T-helper 9 cell (primary cell): Measurements from ENCODE around the gene LMBRD2.
"Not testable (repeated sequence)": the region's sequence is repeated elsewhere in the genome, so short reads cannot be mapped to it uniquely, and the experiment has no call there.

Experiments used
- DNase-seq: peaks from one replicate; pipeline ENCODE4 v3.0.0-alpha.2; 2020

LMBRD2 gene

DNA sequence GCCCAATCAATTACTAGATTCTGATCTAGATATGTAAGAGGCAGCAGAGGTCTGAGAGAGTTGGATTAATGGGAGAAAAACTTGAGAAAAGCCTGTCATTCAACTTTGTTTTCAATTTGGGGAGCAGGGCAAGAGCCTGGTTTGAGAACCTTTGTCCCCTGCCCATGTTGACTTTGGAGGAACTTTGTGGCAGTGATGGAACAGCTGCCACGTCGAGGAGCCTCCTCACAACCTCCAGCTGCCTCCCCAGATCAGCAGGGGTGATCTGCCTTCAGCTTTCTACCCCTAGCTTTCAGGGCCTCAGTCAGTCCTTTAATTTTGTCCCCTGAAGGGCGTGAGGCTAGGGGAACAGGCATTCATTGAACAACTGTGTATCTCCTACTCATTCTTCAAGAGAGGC is 8.9 kb upstream of the LMBRD2 start:
- DNase-seq = no peak

DNA sequence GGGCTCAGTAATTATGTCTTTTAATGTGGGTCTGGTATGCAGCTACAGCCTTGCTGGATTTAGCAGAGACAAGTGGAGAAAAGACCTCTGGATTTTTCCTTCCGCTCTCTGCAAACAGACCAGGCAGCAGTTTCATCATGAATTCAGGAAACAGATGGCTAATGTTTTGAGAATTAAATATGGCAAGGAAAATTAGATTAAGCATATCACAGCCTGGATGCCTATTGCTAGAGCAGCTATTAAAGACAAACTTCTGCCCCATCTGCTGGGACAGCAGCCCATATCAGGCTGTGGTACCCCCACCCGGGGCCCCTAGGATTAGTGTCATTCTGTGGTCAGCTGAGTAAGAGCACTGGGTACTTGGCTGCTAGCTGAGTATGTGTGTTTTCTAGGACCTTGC is 6.5 kb upstream of the LMBRD2 start:
- no peak for DNase-seq

DNA sequence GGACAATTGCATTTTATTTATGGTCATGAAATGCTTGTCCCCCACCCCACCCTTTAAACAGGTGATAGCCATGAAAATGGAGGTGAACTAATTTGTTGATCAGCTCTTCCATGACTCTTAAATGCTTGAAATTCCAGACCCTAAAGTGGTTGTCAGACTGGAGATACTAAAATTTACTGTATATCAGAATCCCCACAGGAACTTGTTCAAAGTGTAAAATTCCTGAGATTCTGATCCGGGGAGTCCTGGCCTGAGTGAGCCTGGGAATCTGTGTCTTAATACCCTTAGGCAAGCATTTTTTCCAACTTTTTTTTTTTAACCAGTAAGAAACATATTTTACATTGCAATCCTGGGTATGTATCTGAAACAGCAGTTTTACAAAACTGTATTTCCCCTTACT is 4.9 kb upstream of the LMBRD2 start:
- no peak for DNase-seq

DNA sequence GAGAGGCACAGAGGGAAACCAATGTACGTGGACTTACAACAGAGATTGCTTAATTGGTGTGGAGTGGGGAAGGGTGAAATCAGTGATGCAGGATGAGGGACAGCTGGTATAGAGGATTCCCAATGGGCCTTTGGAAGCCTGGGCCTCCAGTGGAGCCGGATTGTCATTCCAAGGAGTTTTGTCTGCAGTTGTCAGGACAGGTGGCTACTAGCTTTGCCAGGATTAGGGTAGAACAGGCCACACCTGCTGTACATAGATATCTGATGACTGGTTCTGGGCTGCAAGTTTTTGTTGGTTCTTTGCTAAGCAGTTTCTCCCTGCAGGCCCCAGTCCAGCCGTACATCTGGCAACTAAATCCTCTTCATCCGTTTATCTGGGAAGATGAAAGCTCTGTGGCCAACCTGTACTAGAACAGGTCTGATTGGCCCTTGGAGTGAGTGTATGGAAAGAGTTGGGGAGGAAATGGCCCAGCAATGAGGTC is 4.5 kb upstream of the LMBRD2 start:
- no peak for DNase-seq

DNA sequence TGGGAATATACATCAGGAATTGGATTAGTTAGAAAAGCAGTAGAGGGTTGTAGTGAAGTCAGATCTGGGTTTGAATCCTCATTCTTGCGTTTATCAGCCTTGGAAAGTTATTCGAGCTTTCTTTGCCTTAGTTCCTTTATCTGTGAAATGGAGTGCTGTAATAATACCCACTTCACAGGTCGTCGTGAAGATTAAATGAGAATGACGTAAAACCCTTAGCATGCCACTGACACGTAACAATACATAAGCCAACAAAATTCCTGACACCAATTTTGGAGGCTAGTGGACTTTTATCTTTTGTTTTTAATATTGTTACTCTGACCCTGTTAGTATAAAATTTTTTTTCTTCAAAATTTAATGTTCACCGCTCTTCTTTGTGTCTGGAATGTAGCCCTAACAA is 3.6 kb upstream of the LMBRD2 start:
- no peak for DNase-seq

DNA sequence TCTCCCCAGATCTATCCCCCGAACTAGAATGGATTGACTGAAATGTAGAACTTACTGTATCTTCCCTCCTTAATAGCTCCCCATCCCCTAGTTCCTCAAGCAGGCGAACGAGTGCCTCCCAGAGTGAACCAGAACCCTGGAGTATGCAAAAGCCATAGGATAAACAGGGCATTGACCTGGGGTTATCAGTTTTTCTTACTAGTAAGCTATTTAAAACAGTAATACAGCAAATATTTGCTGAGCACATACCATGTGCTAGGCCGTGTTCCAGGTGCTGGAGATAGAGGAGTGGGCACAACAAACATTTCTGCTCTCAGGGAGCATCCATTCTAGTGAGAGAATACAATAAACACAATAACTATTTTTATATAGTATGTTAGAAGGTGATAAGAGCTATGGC is 2.0 kb upstream of the LMBRD2 start:
- DNase-seq = no peak

DNA sequence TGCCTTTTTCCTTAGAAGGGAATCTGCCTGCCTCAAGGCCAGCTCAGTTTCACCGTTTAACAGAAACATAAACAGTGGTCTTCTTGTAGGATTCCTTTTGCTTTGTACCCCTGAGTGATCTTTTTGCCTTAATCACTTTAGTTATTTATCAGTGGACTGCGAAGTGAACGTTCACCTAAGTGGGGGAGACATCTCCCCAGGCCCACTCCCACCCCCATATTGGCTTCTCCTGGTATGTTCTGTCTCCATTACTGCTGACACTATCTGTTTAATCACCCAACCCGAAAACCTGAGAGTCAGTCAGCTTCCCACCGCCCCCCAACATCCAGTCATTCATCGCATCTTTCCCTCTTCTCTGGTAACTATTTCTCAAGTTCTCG is 1.6 kb upstream of the LMBRD2 start:
- no peak for DNase-seq

DNA sequence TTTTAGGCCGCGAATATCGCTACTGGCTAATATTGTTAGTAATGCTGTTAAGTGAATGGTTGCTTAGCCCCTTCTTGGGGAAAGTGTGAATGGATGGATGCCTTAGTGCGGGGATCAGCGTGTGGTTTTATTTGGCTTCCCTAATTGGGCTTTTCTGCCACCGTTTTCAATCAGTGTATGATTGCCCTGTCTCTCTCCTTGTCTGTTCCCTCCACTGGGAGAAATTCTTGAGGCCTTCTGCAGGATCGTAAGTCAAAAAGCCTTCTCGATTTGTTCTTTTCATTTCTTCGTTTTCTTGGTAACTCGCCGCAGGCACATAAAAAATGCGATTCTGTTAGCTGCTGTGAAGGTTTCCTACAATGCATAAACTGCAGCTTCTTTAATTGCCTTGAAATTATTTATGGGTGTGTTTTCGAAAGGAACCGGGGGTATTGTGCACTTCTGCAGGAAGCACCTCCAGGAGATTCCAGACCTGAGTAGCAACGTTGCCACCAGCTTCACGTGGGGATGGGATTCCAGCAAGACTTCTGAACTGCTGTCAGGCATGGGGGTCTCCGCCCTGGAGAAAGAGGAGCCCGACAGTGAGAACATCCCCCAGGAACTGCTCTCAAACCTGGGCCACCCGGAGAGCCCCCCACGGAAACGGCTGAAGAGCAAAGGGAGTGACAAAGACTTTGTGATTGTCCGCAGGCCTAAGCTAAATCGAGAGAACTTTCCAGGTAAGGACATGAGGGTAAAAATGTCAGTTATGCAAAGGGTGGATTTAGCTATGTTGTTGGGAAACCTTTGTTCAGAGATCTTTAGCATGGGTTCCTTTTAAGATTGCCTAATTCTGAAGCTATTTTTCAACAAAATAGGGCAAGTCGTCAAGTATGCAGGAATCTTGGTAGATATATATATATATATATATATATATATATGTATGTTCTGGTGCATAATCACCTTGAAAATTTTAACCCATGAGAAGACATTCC is 924 bp upstream of the LMBRD2 start:
- no peak for DNase-seq

DNA sequence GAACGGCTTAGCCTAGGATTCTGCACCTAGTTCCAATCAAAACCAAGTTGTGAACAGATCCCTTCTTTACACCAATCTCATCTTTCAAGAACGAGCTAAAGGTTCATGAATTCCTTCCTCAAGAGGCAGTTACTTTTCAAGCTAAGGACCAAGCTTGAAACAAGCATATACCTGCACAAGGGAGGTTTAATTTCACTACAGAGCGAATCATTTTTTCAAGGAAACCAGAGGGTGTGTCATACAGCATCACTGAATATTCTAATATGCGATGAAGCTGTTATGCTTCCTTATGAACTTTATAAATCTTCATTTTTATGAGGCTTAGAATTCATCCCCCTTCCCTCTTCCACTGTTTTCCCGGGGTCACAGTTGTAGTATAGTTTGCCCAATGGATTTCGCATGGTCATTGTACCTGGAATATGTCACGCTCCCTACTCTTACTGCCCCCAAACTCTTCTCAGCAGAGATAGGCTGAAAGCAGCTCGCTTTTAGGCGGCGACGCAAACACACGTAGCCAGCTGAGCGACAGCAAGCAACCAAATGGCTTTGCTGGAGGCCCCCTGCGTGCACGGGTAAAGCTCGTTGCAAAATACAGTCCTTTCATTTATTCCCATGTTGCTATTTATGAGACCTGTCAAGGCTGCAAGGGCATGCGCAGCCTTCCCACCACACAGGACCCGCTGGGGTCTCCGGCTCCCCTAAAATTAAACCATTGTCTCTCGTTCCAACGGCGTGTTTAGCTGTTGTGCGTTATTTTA is 832 bp downstream of the LMBRD2 start:
- no peak for DNase-seq

DNA sequence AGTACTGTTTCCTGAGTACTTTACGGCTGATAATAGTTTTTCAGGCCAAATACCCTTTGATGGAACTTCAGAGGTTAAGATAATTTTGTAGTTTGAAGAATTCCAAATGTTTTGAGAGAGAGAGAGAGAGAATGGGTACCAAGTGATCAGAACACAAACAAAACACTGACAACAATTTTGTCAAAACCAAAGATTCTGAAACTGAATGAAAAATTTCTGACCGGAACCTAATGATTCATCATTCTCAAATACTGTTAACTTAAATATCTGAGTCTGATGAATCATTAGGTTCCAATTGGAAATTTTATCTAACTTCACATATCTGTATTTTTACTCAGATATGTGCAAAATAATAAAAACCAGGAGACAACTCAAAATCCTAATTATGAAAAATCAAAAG is 4.0 kb downstream of the LMBRD2 start:
- no peak for DNase-seq

DNA sequence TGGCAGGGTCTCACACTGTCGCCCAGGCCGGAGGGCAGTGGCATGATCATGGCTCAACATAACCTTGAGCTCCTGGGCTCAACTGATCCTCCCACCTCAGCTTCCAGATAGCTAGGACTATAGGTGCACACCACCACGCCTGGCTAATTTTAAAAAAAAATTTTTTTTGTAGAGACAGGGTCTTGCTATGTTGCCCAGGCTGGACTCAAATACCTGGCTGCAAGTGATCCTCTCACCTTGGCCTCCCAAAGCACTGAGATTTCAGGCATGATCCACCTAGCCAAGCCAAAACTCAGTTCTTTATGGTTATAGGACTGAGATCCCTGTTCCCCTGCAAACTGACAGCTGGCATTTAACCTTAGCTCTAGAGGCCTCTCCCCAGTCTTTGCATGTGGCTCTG is 5.3 kb downstream of the LMBRD2 start:
- no peak for DNase-seq

DNA sequence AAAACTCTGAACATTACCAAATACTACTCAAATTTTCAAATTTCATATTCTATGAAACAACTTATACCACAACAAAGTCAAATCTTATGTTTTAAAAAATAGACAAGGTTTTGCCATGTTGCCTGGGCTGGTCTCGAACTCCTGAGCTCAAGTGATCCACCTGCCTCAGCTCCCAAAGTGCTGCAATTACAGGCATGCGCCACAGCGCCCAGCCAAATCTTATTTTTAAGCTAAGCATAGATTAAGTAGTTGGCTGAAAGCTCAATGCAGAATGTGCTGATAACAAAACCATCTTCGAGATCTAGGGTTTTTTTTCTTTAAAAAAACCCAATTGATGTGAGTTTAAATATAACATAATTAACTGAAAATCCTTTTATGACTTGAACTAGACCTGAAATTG is 6.4 kb downstream of the LMBRD2 start:
- no peak for DNase-seq

DNA sequence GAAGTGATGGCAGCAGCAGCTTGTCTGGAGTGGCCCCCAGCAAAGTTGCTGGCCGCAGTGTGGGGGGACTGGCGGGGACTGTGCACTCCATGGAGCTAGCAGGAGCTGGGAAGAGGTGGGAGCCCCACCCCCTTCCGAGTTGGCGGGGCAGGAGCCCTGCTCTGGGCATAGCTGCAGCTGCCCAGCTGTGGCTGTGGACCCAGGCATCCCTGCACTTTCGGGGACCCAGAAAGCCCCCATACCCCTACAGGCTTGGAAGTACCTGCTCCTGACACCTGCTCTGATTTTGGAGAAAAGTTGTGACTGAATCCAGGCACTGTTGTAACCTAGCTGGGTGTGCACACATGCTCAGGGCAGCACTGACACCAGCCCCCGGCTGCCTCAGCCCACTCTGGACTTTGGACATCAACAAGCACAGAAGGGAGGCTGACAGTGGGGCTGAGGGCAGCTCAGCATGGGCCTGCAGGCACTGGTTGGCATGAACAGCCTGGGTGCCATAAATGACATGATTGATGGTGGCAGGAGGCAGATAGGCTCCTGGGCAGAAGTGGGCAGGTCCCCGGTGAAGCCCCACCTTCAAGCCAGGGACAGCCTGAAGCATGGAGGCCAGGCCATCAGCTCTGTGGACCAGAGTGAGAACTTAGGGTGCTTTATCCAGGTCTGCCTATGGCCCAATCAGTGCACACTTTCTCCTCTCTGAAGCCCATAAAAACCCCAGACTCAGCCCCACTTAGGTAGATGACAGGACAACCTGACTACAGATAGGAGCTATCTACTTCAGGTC is 12.6 kb downstream of the LMBRD2 start:
- DNase-seq = no peak

DNA sequence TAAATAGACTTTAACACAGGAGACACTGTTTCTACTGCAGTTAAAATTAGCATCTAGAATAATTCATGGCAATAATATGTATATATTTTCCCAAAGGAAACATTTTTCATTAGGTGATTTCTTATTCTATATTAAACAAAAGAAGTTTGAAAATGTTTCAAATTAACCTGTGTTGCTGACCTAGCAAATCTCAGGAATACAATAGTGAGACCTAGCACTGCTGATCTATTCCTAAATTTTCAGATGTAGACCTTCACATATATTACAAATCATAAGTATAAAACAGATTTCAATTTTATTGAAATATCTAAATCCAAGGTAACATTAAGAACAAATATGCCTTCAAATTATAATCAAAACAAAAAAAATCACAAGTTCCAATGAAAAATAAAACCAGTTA is 15.1 kb downstream of the LMBRD2 start:
- DNase-seq = no peak

DNA sequence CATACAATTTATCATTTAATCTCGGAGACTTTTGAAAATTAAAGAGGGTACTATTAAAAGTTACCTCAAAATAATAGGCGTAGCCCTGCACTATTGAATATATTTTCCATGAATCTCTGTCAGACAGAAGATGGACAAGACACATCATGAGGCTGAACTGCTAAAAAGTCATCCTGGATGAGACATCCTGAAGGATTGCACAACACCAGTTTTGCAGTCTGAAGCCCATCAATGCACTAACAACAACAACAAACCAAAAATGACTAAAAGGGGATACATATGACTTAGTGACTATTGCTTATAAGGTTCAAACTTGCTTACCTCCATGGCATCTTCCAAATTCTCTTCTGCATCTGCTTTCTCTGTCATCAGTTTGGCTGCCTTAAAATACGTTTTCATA is 15.7 kb downstream of the LMBRD2 start:
- no peak for DNase-seq

DNA sequence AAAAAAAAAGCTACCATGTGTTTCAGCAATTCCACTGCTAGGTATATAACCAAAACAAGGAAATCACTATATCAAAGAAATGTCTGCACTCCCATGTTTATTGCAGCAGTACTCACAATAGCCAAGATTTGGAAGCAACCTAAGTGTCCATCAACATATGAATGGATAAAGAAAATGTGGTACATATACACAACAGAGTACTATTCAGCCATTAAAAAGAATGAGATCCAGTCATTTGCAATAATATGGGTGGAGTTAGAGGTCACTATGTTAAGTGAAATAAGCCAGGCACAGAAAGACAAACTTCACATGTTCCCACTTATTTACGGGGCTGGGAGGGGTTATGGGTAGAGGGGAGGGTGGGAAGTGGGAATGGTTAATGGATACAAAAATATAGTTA is 18.7 kb downstream of the LMBRD2 start:
- not testable (repeated sequence) for DNase-seq

DNA sequence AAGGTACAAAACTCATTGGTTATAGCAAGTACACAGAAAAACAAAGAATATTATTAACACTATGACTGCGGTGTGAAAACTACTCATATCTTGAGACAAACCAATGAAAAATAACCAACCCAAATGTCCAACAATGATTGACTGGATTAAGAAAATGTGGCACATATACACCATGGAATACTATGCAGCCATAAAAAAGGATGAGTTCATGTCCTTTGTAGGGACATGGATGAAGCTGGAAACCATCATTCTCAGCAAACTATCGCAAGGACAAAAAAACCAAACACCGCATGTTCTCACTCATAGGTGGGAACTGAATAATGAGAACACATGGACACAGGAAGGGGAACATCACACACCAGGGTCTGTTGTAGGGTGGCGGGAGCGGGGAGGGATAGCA is 22.0 kb downstream of the LMBRD2 start:
- not testable (repeated sequence) for DNase-seq

DNA sequence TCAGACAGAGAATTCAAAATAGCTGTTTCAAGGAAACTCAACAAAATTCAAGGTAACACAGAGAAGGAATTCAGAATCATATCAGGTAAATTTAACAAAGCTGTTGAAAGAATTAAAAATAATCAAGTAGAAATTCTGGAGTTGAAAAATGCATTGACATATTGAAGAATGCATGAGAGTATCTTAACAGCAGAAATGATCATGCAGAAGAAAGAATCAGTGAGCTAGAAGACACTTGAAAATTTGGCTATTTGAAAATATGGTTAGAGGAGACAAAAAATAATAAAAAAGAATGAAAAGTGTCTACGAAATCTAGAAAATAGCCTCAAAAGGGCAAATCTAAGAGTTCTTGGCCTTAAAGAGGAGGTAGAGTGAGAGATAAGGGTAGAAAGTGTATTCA is 22.9 kb downstream of the LMBRD2 start:
- no peak for DNase-seq

DNA sequence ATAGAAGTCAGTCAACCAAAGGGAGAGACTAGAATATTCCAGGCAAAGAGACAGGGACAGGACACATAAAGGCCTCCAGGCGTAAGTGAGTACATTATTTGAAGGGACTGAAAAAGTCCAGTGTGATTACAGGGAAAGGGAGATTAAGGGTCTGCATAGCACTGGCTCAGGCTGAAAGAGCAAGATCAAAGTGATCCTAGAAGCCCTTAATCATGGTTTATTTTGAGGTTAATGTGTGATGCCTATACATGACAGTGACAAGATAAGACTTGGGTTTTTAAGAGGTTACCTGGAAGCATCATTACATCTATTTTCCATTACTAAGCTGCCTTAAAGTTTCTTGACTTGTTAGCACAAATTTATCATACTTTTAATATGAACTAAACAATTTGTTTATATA is 25.8 kb downstream of the LMBRD2 start:
- DNase-seq = no peak

DNA sequence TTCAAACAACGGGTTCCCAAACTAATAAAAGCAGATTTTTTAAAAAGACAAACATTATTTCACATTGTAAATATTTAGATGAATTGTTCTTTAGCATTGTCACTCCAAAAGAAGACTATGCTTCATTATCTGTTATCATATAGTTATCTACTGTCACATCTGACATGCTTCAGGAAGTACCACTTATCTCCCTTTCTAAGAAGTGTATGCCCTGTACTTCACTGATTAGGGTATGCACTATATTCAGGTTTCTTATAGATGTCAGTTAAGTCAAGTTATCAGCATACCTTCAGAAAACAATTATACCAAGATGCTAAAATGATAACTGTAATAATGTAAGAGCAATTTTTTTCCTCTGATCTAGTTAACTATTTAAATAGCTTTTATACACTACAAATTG is 40.4 kb downstream of the LMBRD2 start:
- no peak for DNase-seq

DNA sequence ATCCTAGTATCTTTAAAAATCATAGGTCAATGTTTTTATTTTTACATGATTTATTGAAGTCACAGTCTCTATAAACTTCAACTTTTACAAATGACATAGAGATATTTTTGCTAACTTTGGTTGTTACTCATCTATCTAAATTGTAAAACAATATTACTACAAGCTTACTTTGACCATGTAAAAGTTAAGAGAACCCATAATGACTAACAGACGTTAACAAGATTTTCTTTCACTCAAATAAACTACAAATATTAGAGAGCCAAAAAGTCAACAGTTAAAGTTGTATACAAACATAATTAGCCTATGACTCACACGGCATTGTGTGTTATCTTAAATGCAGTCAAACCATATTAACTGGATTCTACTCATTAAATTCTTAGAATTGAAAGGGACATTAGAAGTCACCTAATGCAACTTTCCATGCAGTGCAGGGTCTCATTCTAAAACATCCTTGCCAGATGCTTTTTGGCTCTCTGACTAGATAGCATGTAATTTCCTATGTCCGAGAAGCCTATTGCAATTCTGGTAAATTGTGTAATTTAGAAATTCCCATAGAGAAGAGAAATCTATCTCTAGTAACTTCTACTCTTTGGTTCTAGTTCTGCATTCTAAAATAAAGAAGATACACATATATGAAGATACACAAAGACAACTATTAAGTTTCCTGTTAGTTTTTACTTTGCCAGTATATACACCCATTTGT is 42.8 kb downstream of the LMBRD2 start:
- no peak for DNase-seq

DNA sequence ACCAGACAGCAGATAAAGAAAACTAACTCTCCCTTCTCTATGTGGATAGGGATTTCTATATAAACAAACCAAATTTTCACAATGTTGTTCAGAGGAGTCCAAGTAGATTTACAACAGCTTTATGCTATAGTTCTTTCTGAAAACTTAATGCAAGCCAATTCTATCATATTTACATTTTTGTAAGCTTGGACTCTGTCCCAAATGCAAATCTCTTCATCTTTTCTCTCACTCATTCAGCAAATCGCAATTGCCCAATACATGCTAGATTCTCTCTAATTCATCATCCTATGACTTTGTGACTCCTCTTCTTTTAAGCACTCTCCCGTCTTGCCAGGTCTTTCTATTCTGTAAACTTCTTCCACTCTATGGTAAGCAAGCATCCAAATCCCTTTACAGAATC is 45.9 kb downstream of the LMBRD2 start:
- DNase-seq = no peak

DNA sequence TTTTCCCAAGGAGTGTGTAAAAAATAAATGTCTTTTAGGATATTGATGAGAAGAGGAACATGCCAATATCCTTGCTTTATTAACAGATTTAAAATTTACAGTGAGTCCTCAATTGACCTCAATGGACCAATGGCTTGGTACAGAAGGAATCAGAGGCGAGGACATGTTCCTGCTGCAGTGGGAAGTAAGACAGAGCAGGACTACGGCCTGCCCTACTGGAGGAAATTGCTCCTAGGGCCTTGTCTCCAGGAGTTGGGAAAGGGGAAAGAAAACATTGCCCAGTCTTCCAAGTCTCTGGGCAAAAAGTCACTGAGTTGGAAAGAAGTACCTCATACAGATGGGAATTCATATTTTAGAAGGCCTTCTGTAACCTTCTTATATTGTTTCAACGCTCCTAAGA is 51.9 kb downstream of the LMBRD2 start:
- no peak for DNase-seq
